ENCODE data around the gene CDKAL1. TPM values are rescaled to one million over a fixed set of nuclear protein-coding genes. Genes with fewer than 3 reads are reported as not detected.

Gene CDKAL1
- polyA plus RNA-seq, 4 donors: 18.7 to 20.2 (median 19.4) TPM

DNA sequence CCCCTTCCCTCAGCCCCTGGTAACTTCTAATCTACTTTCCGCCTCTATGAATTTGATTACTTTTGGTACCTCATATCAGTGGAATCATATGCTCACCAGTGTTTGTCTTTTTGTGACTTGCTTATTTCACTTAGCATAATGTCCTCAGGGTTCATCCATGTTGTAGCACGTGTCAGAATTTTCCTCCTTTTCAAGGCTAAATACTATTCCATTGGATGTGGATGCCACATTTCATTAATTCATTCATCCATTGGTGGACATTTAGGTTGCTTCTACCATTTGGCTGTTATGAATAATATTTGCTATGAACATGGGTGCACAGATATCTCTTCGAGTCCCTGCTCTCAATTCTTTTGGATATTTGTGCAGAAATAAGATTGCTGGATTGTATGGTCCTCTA, 670.7 kb downstream of the CDKAL1 start:
- no peak for DNase-seq (ENCODE audit: low read depth in 4 of 4, low spot score in 3 of 4)

DNA sequence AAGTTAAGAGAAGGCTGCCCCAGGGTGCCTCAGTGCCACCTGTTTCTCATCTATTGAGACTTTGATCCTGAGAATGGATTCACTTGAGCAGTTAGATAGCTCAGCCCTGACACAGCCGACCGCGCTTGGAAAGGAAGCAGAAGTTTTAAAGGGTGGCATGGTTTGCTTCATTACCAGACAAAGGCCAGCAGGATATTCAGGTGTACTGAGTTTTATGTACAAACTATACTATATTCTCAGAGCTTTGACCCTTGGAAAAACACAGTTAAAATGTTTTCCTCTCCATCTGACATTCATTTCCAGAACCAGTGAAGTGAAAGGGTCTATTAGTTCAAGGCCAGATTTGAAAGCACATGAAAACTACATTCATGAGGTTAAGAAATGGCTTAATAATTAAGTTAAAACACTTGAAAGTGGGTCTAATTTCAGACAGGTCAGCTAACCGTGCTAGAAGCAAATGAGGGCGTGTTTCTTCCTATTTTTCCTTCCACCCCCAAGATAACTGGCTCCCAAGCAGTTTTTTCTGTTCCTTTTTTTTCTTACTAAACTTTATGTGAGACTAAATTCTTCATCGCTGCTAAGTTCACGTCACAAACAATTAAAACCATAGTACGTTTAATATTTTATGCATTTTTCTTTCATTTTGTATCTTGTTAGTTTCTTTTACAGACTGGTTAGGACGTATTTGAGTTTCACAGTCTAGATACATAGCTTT, 674.0 kb downstream of the CDKAL1 start:
- peak in 2 of 4 donors; percentile 38 to 43 for DNase-seq (ENCODE audit: low read depth in 4 of 4, low spot score in 3 of 4)

- no peak for DNase-seq (ENCODE audit: low read depth in 4 of 4, low spot score in 3 of 4)
Observed at GRCh38 chr6:21208796-21209186, 674.5 kb downstream of the CDKAL1 start.

GRCh38 chr6:21213492-21213891, 679.2 kb downstream of the CDKAL1 start:
- no peak for DNase-seq (ENCODE audit: low read depth in 4 of 4, low spot score in 3 of 4)

- DNase-seq (ENCODE audit: low read depth in 4 of 4, low spot score in 3 of 4): no peak
Observed at GRCh38 chr6:21214738-21215448, 680.6 kb downstream of the CDKAL1 start.

DNA sequence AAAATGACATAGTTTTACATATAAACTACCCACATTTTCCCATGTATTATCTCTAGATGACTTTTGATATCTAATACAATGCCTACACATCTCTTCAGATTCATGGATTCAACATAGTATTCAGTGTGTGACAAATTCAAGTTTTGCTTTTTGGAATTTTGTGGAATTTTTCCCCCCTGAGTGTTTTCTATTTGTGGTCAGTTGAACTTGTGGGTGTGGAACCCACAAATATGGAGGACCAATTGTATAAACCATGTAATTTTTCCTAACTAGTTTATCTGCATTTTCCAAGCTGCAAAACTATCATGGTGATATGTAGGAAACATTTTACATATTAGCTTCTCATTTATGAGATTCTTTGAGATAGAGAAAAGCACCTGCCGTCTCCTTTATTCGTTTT, 685.0 kb downstream of the CDKAL1 start:
- DNase-seq (ENCODE audit: low read depth in 4 of 4, low spot score in 3 of 4): no peak

DNA sequence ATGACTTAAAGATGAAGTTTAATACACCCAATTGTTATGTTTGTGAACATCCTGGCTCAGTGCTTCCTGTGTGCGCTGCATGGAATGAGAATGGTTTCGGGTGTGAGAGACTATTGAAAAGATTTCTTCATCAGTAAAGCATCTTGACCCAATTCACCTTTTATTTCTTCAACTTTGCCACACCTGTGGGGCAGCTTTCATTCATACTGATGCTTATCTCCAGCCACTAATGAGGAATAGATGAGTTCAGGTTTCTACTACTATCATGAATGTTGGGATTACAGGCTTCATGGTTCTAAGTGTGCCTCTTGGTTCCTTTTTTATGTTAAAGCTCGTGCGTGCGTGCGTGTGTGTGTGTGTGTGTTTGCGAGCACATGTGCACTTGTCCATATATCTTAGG, 685.6 kb downstream of the CDKAL1 start:
- no peak for DNase-seq (ENCODE audit: low read depth in 4 of 4, low spot score in 3 of 4)

DNA sequence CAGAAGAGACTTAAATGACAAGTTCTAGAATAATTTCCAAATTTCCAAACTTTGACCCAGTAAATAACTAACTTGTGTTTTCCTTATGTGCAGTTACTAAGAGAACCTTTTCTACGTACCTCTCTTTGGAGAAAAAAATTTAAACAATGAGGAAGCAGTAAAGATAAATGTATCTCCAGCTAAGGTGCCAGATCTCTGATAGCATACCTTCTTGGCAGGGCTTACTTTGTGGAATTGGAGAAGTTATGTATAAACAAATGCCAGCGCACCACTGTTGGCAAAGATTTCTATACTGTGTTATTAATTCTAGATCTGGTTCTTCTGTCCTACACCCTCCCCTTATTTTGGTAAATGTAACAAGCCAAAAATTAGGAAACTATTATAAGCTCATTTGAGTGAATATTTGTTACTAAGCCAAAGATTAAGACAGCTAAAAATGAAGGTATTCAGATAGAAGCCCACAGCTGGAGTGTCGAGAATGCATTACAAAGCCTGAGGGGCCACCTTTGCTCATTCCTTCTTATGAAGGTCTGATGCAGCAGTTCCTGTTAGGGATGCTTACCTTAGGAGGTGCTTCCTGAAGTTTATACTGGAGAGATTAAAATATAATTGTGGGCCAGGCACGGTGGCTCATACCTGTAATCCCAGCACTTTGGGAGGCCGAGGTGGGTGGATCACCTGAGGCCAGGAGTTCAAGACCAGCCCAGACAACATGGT, 686.2 kb downstream of the CDKAL1 start:
- DNase-seq (ENCODE audit: low read depth in 4 of 4, low spot score in 3 of 4): no peak

DNA sequence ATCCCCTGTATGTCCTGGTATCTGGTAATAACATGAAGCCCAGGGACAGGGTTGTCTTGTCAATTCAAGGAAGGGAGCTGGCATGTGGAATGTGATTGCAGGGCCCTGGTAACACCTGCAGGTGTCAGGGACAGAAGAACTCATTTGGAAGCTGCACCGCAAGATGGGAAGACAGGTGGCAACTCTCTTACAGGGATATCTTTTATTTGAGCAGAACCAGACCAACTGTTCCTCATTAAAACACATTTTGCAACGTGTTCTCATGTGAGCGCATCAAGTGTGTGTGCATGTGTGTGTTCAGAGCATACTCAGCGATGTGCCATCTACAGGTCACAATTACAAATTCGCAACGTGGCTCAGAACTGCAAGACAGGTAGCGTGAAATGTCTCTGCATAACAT, 688.4 kb downstream of the CDKAL1 start:
- no peak for DNase-seq (ENCODE audit: low read depth in 4 of 4, low spot score in 3 of 4)

GRCh38 chr6:21225912-21226311, 691.7 kb downstream of the CDKAL1 start:
- DNase-seq (ENCODE audit: low read depth in 4 of 4, low spot score in 3 of 4): no peak

DNA sequence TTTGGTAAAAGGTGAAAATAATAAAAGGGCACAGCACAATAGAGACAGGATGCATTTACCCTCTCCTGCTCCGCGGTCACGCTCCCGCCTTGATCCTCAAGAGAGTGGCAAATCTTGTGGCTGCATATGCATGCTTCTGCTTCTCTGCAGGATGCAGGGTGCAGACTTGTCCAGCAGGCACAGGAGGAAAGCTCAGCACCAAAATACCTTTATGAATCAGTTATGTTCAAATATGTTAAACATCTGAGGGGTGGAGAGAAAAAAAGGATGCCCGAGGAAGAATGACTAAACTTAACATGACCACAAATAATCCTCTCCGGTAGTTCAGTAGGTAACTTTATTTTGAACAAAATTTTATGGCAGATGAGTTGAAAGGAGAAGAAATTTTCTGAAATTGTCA, 693.2 kb downstream of the CDKAL1 start:
- DNase-seq (ENCODE audit: low read depth in 4 of 4, low spot score in 3 of 4): no peak

GRCh38 chr6:21228411-21228810, 694.2 kb downstream of the CDKAL1 start:
- DNase-seq (ENCODE audit: low read depth in 4 of 4, low spot score in 3 of 4): no peak

- DNase-seq (ENCODE audit: low read depth in 4 of 4, low spot score in 3 of 4): peak in 2 of 4 donors; percentile 22 to 48
Observed at GRCh38 chr6:21228876-21229460, 694.7 kb downstream of the CDKAL1 start.

DNA sequence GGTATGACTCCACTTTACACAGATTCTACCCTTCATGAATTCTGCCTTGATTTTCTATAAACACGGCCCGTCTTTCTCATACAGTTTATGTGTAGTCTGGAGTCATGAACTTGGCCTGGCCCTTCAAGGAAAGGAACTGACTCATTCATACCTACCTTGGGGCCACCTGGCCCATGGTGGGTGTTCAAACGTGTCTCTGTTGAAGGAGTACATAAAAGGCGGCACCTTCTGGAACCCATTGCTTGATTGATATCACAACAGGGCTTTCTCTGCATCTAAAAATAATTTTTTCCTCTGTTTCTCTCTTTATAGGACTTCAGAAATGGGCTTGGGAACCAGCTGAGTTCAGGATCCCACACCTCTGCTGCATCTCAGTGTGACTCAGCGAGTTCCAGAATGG, 696.3 kb downstream of the CDKAL1 start:
- no peak for DNase-seq (ENCODE audit: low read depth in 4 of 4, low spot score in 3 of 4)

- no peak for DNase-seq (ENCODE audit: low read depth in 4 of 4, low spot score in 3 of 4)
Observed at GRCh38 chr6:21235162-21235561, 700.9 kb downstream of the CDKAL1 start.

DNA sequence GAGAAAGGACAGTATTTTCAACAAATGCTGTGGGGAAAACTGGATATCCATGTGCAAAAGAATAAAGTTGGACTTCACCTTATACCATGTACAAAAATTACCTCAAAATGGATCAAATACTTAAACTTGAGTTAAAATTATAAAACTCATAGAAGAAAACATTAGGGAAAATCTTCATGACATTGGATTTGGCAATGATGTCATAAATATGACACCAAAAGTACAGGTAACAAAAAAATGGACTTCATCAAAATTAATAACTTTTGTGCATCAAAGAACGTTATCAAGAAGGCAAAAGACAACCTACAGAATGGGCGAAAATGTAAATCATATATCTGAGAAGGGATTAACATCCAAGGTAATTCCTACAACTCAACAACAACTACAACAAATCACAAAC, 704.0 kb downstream of the CDKAL1 start:
- no peak for DNase-seq (ENCODE audit: low read depth in 4 of 4, low spot score in 3 of 4)

GRCh38 chr6:21240709-21241108, 706.5 kb downstream of the CDKAL1 start:
- DNase-seq (ENCODE audit: low read depth in 4 of 4, low spot score in 3 of 4): no peak

DNA sequence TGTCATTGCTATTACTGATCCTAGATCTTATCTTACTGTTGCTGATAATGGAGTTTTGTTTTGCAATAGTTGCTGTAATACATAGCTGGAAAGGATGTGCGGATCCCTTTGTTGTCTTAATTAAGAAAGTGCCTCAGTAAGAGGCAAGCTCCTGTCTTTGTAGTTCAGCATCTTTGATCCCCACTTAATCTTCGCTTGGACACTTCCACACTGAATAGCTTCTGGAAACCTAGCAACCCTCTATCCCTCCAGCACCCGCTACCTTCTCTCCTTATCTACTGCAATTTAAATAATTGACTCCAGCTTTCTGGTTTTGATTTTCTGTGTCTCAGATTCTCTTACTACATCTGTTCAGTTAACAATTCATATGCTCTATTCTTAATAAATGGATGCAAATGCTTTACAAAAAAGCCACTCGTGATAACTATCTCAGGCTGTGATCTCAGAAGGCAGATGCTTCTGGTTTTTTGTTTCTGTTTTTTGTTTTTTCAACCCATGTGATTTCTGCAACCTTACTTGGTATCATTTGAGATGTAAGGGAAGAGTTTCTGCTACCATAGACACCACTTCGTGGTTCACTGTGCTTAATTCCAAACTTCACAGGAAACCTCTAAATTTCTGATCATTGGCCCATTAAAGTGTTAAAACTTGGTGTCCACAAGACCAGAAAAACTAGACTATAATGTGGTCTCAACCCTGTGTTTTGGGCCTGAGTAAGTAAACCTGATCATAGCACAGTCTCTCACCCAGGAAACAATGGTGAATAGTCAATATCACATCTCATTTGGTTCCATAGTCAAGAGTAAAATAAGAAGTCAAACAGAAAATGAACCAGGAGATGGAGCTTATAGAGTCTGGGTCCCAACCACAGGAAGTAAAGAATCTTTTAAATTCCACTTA, 707.2 kb downstream of the CDKAL1 start:
- DNase-seq (ENCODE audit: low read depth in 4 of 4, low spot score in 3 of 4): no peak

DNA sequence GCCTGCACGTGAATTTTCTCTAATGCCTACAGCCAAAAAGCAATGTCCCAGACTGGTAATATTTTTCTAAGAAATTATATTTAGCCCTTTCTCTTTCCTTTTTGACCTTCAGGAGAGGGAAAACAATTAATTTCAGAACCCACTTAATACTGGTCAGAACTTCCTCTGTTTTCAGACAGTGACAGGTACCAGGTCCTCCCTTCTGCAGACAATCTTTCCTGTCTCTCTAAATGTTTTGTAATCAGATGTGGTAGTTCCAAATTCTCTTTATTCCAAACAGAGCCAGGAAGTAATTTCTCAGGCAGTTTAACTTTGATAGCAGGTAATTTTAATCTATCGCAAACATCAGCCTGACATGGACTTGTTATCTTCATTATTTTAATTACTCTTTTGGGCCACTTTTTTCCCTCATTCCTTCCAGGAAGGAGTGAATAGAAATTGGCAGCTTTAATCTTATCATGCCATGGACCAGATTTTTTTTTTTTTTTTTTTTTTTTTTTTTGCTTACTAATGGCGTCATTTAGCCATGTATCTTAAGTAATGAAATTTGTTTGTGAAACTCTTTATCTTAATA, 710.7 kb downstream of the CDKAL1 start:
- no peak for DNase-seq (ENCODE audit: low read depth in 4 of 4, low spot score in 3 of 4)

GRCh38 chr6:21245488-21245887, 711.2 kb downstream of the CDKAL1 start:
- no peak for DNase-seq (ENCODE audit: low read depth in 4 of 4, low spot score in 3 of 4)

Measured in right renal pelvis (tissue), 4 donors.